OCI-LY7 (cell line): Measurements from ENCODE around the gene IVD.

Source experiments
- CTCF ChIP-seq: fragments of 200-600 bp; sonication (generic); conservative IDR thresholded peaks from 2 replicates; pipeline ENCODE4 v1.5.1; 2014; ENCODE audit warnings: mild to moderate bottlenecking, antibody characterized with exemption, low read length, moderate library complexity, mixed read lengths
- EZH2phosphoT487 ChIP-seq: fragments of 200-600 bp; sonication (generic); IDR thresholded peaks from 2 replicates; pipeline ENCODE4 v1.6.1; 2018; ENCODE audit warnings: low read depth, borderline replicate concordance, mild to moderate bottlenecking, mixed run types, antibody characterized with exemption, low read length, moderate library complexity, mixed read lengths

- no peak for TF ChIP-seq CTCF
- no peak for TF ChIP-seq EZH2phosphoT487
Measured at GRCh38 chr15:40466426-40467260, 61.0 kb downstream of the IVD start.
